Esophagus muscularis mucosa (tissue), 3 donors: ENCODE results near the gene UQCRC2.

Source experiments
- CTCF ChIP-seq, 3 experiments: fragments of 200-600 bp in 2 of 3; fragments of 450-650 bp in 1 of 3; sonication (generic) in 2 of 3; IDR thresholded peaks; one replicate each; pipeline ENCODE4 v1.5.1; 2017 to 2019; ENCODE audit warnings: antibody characterized with exemption in 3 of 3, mild to moderate bottlenecking in 2 of 3, moderate library complexity in 1 of 3
- POLR2A ChIP-seq: fragments of 450-650 bp; IDR thresholded peaks from one replicate; pipeline ENCODE4 v1.6.1; 2017; ENCODE audit warnings: antibody characterized with exemption, moderate library complexity, mild to moderate bottlenecking, low read depth

- TF ChIP-seq CTCF (IDR thresholded peaks at IDR 0.05) (no peak), POLR2A (no peak)
Measured at GRCh38 chr16:21984062-21984461, 30.9 kb downstream of the UQCRC2 start.
